SH-SY5Y (cell line): ENCODE measurements around the gene C9orf72.

ENCODE experiments used
- GATA2 ChIP-seq: IDR thresholded peaks from 2 replicates; pipeline ENCODE4 v1.6.1; 2011; ENCODE audit warnings: mild to moderate bottlenecking, low read depth, low read length
- GATA3 ChIP-seq: IDR thresholded peaks from 2 replicates; pipeline ENCODE4 v1.6.1; 2011; ENCODE audit warnings: low read depth, mild to moderate bottlenecking, low read length, moderate library complexity

GRCh38 chr9:27586304-27586703 lies 13.0 kb upstream of the C9orf72 start:
- TF ChIP-seq GATA2 (no peak), GATA3 (no peak)
